ENCODE data around the gene TIGD6.

The TIGD6 gene

DNA sequence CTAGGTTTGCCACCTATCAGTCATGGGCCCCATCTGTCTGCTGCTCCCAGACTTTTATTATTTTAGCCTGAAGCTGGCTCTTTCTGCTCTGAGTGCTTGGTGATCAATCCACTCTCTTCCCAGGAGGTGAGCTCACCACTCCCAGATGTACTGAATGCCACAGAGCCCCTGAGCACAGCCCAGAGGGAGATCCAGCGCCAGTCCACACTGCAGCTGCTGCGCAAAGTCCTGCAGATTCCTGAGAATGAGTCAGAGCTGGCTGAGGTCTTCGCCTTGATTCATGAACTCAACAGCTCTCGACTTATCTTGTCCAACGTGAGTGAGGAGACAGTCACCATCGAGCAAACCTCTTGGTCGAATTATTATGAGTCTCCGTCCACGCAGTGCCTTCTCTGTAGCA, 36.1 kb upstream of the TIGD6 start:
- Histone ChIP-seq H3K79me1 (ENCODE audit: low read length) (no peaks in the 10 kb centered on the region), H4K8ac (ENCODE audit: low read depth, low read length) (no peak overlapping the region), H2AK5ac (ENCODE audit: low read length) (no peak overlapping the region), H2BK12ac (ENCODE audit: low read length) (no peak overlapping the region), H3K18ac (ENCODE audit: low read length) (no peak overlapping the region), H3K36me3 (ENCODE audit: control insufficient read depth in 1 of 2, insufficient read depth in 2 of 2, low read length in 2 of 2) (peaks cover 24 to 49% of the 10 kb centered on the region in 2 experiments), H3K4ac (ENCODE audit: low read depth, low read length) (no peak overlapping the region), H2BK5ac (ENCODE audit: low read depth, low read length, poor library complexity) (no peak overlapping the region), H3K23ac (ENCODE audit: low read length) (no peak overlapping the region), H3K27ac (ENCODE audit: low read depth, low read length) (peak overlapping the region; percentile 61), H2BK120ac (ENCODE audit: insufficient read depth, low read length, poor library complexity) (no peak overlapping the region), H3K4me3 (ENCODE audit: low read depth, low read length) (no peak overlapping the region), H3K27me3 (ENCODE audit: insufficient read depth, low read length) (no peaks in the 10 kb centered on the region), H3K4me1 (ENCODE audit: control insufficient read depth in 1 of 2, insufficient read depth in 2 of 2, low read length in 2 of 2) (peaks cover 0 to 2% of the 10 kb centered on the region in 2 experiments), H2AFZ (ENCODE audit: insufficient read depth, low read length, poor library complexity) (no peak overlapping the region), H3K9me3 (ENCODE audit: insufficient read depth, low read depth, low read length) (no peaks in the 10 kb centered on the region), H3K9ac (ENCODE audit: low read length) (no peak overlapping the region), H3K4me2 (ENCODE audit: low read length) (peak overlapping the region; percentile 34), H4K91ac (ENCODE audit: low read depth, low read length) (no peak overlapping the region), H4K12ac (ENCODE audit: low read depth, low read length) (no peak overlapping the region), H3K79me2 (ENCODE audit: control insufficient read depth, insufficient read depth, low read length, poor library complexity) (no peaks in the 10 kb centered on the region), H3K14ac (ENCODE audit: low read length) (no peak overlapping the region)
- WGBS (ENCODE audit: extremely low coverage, insufficient coverage, insufficient read length) = no CpG with 5 or more reads among the region's 9 CpGs
- peak; percentile 92 to 93 for DNase-seq

DNA sequence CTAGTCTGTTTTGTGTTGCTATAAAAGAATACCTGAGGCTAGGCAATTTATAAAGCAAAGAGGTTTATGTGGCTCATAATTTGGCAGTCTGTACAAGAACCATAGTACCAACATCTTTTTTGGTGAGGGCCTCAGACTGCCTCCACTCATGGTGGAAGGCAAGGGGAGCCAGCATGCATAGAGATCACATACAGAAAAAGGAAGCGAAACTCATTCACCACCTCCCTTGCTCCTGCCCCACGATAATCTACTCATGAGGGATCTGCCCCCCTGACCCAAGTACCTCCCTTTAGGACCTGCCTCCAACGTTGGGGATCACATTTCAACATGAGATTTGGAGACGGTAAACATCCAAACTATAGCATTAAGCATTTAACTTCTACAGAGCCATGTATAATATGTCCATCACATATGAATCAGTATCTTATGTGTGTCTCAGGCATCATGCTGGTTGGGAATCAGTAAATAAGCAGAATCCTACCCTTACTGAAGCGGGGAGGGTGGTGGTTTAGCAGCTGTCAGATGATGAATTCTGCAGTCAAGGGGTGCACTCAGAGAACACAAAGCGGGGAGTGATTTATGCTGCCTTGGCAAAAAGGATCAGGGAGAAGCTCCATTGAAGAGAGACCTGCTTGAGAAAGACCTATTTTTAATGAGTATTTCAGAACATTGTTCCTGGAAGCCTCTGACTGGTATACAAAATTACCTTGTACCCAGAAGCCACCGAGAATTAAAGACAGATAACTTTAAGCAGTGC, 34.9 kb upstream of the TIGD6 start:
- no peak overlapping the region for H3K9ac ChIP-seq (ENCODE audit: low read length)
- no peak overlapping the region for H4K12ac ChIP-seq (ENCODE audit: low read depth, low read length)
- H3K23ac ChIP-seq (ENCODE audit: low read length) = no peak overlapping the region
- no peak overlapping the region for H2AK5ac ChIP-seq (ENCODE audit: low read length)
- no peaks in the 10 kb centered on the region for H3K79me2 ChIP-seq (ENCODE audit: control insufficient read depth, insufficient read depth, low read length, poor library complexity)
- H3K18ac ChIP-seq (ENCODE audit: low read length) = no peak overlapping the region
- DNase-seq = no peak
- H3K4me3 ChIP-seq (ENCODE audit: low read depth, low read length) = no peak overlapping the region
- peaks cover 0 to 2% of the 10 kb centered on the region in 2 experiments for H3K4me1 ChIP-seq (ENCODE audit: control insufficient read depth in 1 of 2, insufficient read depth in 2 of 2, low read length in 2 of 2)
- H2AFZ ChIP-seq (ENCODE audit: insufficient read depth, low read length, poor library complexity) = no peak overlapping the region
- no peaks in the 10 kb centered on the region for H3K27me3 ChIP-seq (ENCODE audit: insufficient read depth, low read length)
- H3K36me3 ChIP-seq (ENCODE audit: control insufficient read depth in 1 of 2, insufficient read depth in 2 of 2, low read length in 2 of 2) = peaks cover 20 to 45% of the 10 kb centered on the region in 2 experiments
- H3K4me2 ChIP-seq (ENCODE audit: low read length) = no peak overlapping the region
- H2BK5ac ChIP-seq (ENCODE audit: low read depth, low read length, poor library complexity) = no peak overlapping the region
- no peaks in the 10 kb centered on the region for H3K9me3 ChIP-seq (ENCODE audit: insufficient read depth, low read depth, low read length)
- WGBS (ENCODE audit: extremely low coverage, insufficient coverage, insufficient read length) = no CpG with 5 or more reads among the region's 7 CpGs
- H3K14ac ChIP-seq (ENCODE audit: low read length) = no peak overlapping the region
- no peak overlapping the region for H4K8ac ChIP-seq (ENCODE audit: low read depth, low read length)
- H3K27ac ChIP-seq (ENCODE audit: low read depth, low read length) = no peak overlapping the region
- H3K4ac ChIP-seq (ENCODE audit: low read depth, low read length) = no peak overlapping the region
- H4K91ac ChIP-seq (ENCODE audit: low read depth, low read length) = no peak overlapping the region
- H2BK120ac ChIP-seq (ENCODE audit: insufficient read depth, low read length, poor library complexity) = no peak overlapping the region
- H2BK12ac ChIP-seq (ENCODE audit: low read length) = no peak overlapping the region
- no peaks in the 10 kb centered on the region for H3K79me1 ChIP-seq (ENCODE audit: low read length)

- H3K27ac ChIP-seq (ENCODE audit: low read depth, low read length) = no peak overlapping the region
- no peak overlapping the region for H4K8ac ChIP-seq (ENCODE audit: low read depth, low read length)
- H2BK5ac ChIP-seq (ENCODE audit: low read depth, low read length, poor library complexity) = no peak overlapping the region
- peaks cover 19 to 45% of the 10 kb centered on the region in 2 experiments for H3K36me3 ChIP-seq (ENCODE audit: control insufficient read depth in 1 of 2, insufficient read depth in 2 of 2, low read length in 2 of 2)
- H3K4me3 ChIP-seq (ENCODE audit: low read depth, low read length) = no peak overlapping the region
- H3K4me1 ChIP-seq (ENCODE audit: control insufficient read depth in 1 of 2, insufficient read depth in 2 of 2, low read length in 2 of 2) = peaks cover 0 to 2% of the 10 kb centered on the region in 2 experiments
- no peak overlapping the region for H4K91ac ChIP-seq (ENCODE audit: low read depth, low read length)
- H2BK120ac ChIP-seq (ENCODE audit: insufficient read depth, low read length, poor library complexity) = no peak overlapping the region
- no peak overlapping the region for H3K9ac ChIP-seq (ENCODE audit: low read length)
- H3K4ac ChIP-seq (ENCODE audit: low read depth, low read length) = no peak overlapping the region
- H3K18ac ChIP-seq (ENCODE audit: low read length) = no peak overlapping the region
- no peaks in the 10 kb centered on the region for H3K79me2 ChIP-seq (ENCODE audit: control insufficient read depth, insufficient read depth, low read length, poor library complexity)
- no peak overlapping the region for H3K4me2 ChIP-seq (ENCODE audit: low read length)
- H2AK5ac ChIP-seq (ENCODE audit: low read length) = no peak overlapping the region
- no peaks in the 10 kb centered on the region for H3K79me1 ChIP-seq (ENCODE audit: low read length)
- no peak overlapping the region for H3K23ac ChIP-seq (ENCODE audit: low read length)
- H3K14ac ChIP-seq (ENCODE audit: low read length) = no peak overlapping the region
- no peak for DNase-seq
- WGBS (ENCODE audit: extremely low coverage, insufficient coverage, insufficient read length) = no CpG with 5 or more reads among the region's 4 CpGs
- no peak overlapping the region for H2BK12ac ChIP-seq (ENCODE audit: low read length)
- H4K12ac ChIP-seq (ENCODE audit: low read depth, low read length) = no peak overlapping the region
- no peaks in the 10 kb centered on the region for H3K27me3 ChIP-seq (ENCODE audit: insufficient read depth, low read length)
- H2AFZ ChIP-seq (ENCODE audit: insufficient read depth, low read length, poor library complexity) = no peak overlapping the region
- no peaks in the 10 kb centered on the region for H3K9me3 ChIP-seq (ENCODE audit: insufficient read depth, low read depth, low read length)
These were observed 34.2 kb upstream of the TIGD6 start for GRCh38 chr5:150034662-150035061.

DNA sequence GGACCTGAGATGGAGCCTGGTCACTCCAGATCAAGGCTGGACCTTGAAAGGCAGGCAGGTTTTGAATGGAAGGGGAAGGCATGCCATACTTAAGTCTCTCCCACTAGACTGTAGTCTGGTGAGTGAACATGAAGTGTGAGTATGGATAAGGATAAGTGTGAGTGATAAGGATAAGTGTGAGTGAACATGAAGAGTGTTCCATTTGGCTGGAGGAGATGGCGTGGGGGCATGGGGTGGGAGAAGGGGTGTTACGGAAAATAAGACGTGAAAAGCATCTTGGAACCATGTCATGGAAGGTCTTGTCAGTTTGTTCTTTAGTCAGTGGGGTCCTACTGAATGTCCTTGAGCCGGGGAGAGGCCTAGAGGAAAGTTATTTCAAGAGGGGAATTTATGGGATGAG, 32.9 kb upstream of the TIGD6 start:
- WGBS (ENCODE audit: extremely low coverage, insufficient coverage, insufficient read length) = 100% methylated on average over 3 of the region's 4 CpGs
- H3K27me3 ChIP-seq (ENCODE audit: insufficient read depth, low read length) = no peaks in the 10 kb centered on the region
- peaks cover 0 to 2% of the 10 kb centered on the region in 2 experiments for H3K4me1 ChIP-seq (ENCODE audit: control insufficient read depth in 1 of 2, insufficient read depth in 2 of 2, low read length in 2 of 2)
- H3K9ac ChIP-seq (ENCODE audit: low read length) = no peak overlapping the region
- H2AK5ac ChIP-seq (ENCODE audit: low read length) = no peak overlapping the region
- H3K36me3 ChIP-seq (ENCODE audit: control insufficient read depth in 1 of 2, insufficient read depth in 2 of 2, low read length in 2 of 2) = peaks cover 19 to 45% of the 10 kb centered on the region in 2 experiments
- no peak overlapping the region for H3K4me2 ChIP-seq (ENCODE audit: low read length)
- H3K79me2 ChIP-seq (ENCODE audit: control insufficient read depth, insufficient read depth, low read length, poor library complexity) = no peaks in the 10 kb centered on the region
- no peak overlapping the region for H4K12ac ChIP-seq (ENCODE audit: low read depth, low read length)
- no peaks in the 10 kb centered on the region for H3K9me3 ChIP-seq (ENCODE audit: insufficient read depth, low read depth, low read length)
- no peak for DNase-seq
- H3K23ac ChIP-seq (ENCODE audit: low read length) = no peak overlapping the region
- H2BK12ac ChIP-seq (ENCODE audit: low read length) = no peak overlapping the region
- H3K14ac ChIP-seq (ENCODE audit: low read length) = no peak overlapping the region
- H4K8ac ChIP-seq (ENCODE audit: low read depth, low read length) = no peak overlapping the region
- H3K27ac ChIP-seq (ENCODE audit: low read depth, low read length) = no peak overlapping the region
- no peaks in the 10 kb centered on the region for H3K79me1 ChIP-seq (ENCODE audit: low read length)
- no peak overlapping the region for H2BK5ac ChIP-seq (ENCODE audit: low read depth, low read length, poor library complexity)
- H4K91ac ChIP-seq (ENCODE audit: low read depth, low read length) = no peak overlapping the region
- H3K4me3 ChIP-seq (ENCODE audit: low read depth, low read length) = no peak overlapping the region
- H3K18ac ChIP-seq (ENCODE audit: low read length) = no peak overlapping the region
- no peak overlapping the region for H2BK120ac ChIP-seq (ENCODE audit: insufficient read depth, low read length, poor library complexity)
- no peak overlapping the region for H3K4ac ChIP-seq (ENCODE audit: low read depth, low read length)
- H2AFZ ChIP-seq (ENCODE audit: insufficient read depth, low read length, poor library complexity) = no peak overlapping the region

Data from trophoblast cell (in vitro differentiated cells and primary cell).